PC-9 (cell line): ENCODE data around the gene DLX4. TPM values are rescaled to one million over a fixed set of nuclear protein-coding genes. Genes with fewer than 3 reads are reported as not detected.

Source experiments
- BruUV-seq: library from RNA; stranded (reverse); fragments of 400-500 nt; replicated peaks from 2 replicates; lab custom pipeline; 2021; lab: Mats Ljungman, UMichigan
- CTCF ChIA-PET: fragments of 300-600 bp; sonication (Branson Sonifier 250); formaldehyde crosslinking; loops from one replicate; lab custom pipeline; 2022; ENCODE audit warnings: antibody characterized with exemption; lab: Charles Lee
- POLR2A ChIA-PET: fragments of 300-600 bp; sonication (Branson Sonifier 250); formaldehyde crosslinking; loops from one replicate; lab custom pipeline; 2022; ENCODE audit warnings: antibody characterized with exemption; ENCODE audit not compliant: unreplicated experiment; lab: Charles Lee
- DNase-seq, 2 experiments: peaks; one replicate each; pipeline versions ENCODE4 v3.0.0 to v3.0.0-alpha.2; 2015 to 2022; ENCODE audit warnings: mixed read lengths in 1 of 2
- H2AFZ ChIP-seq: fragments of 200-600 bp; sonication (generic); 2 replicates; pipeline ENCODE4 v1.8.1; 2017; ENCODE audit warnings: antibody characterized with exemption
- H3F3A ChIP-seq: fragments of 200-600 bp; sonication (generic); 2 replicates; pipeline ENCODE4 v1.8.1; 2017; ENCODE audit warnings: antibody characterized with exemption, mild to moderate bottlenecking, low read depth; ENCODE audit not compliant: insufficient read depth
- H3K27ac ChIP-seq: fragments of 200-600 bp; sonication (generic); 2 replicates; pipeline ENCODE4 v1.6.1; 2016; ENCODE audit warnings: mixed run types
- H3K27me3 ChIP-seq: fragments of 200-600 bp; sonication (generic); 2 replicates; pipeline ENCODE4 v1.6.1; 2016; ENCODE audit warnings: low read depth, mixed run types; ENCODE audit not compliant: insufficient read depth
- H3K36me3 ChIP-seq: fragments of 200-600 bp; sonication (generic); 2 replicates; pipeline ENCODE4 v1.6.1; 2016; ENCODE audit warnings: low read depth, mixed run types
- H3K4me1 ChIP-seq: fragments of 200-600 bp; sonication (generic); replicated peaks from 2 replicates; pipeline ENCODE4 v1.6.1; 2016; ENCODE audit warnings: mixed run types; ENCODE audit not compliant: insufficient read depth
- H3K4me2 ChIP-seq: fragments of 200-600 bp; sonication (generic); 2 replicates; pipeline ENCODE4 v1.6.1; 2017; ENCODE audit warnings: mixed run types
- H3K4me3 ChIP-seq: fragments of 200-600 bp; sonication (generic); 2 replicates; pipeline ENCODE4 v1.6.1; 2016; ENCODE audit warnings: mixed run types
- H3K79me2 ChIP-seq: fragments of 200-600 bp; sonication (generic); 2 replicates; pipeline ENCODE4 v1.6.1; 2017; ENCODE audit warnings: low read depth, mixed run types
- H3K9me2 ChIP-seq: fragments of 200-600 bp; sonication (generic); 2 replicates; pipeline ENCODE4 v1.8.1; 2017; ENCODE audit warnings: mild to moderate bottlenecking; ENCODE audit not compliant: insufficient read depth
- H3K9me3 ChIP-seq: fragments of 200-600 bp; sonication (generic); 2 replicates; pipeline ENCODE4 v1.8.1; 2016; ENCODE audit warnings: low read depth; ENCODE audit not compliant: insufficient read depth
- H4K20me1 ChIP-seq: fragments of 200-600 bp; sonication (generic); 2 replicates; pipeline ENCODE4 v1.8.1; 2017; ENCODE audit not compliant: insufficient read depth
- EZH2 ChIP-seq: fragments of 200-600 bp; sonication (generic); IDR thresholded peaks from 2 replicates; pipeline ENCODE4 v1.8.0; 2017; ENCODE audit warnings: antibody characterized with exemption, low read depth
- intact Hi-C: fragments of 100-400 bp; cut with micrococcal nuclease; formaldehyde crosslinking; loops from one replicate; pipeline ENCODE4 v1.10.0; 2022; ENCODE audit not compliant: unreplicated experiment
- total RNA-seq: library from RNA; stranded (reverse); gene quantifications from 2 replicates; pipeline ENCODE4 v1.2.3, GENCODE V29; 2021
- TF ChIP-seq, protein P1 (sequence below): fragments of 200-600 bp; sonication (generic); conservative IDR thresholded peaks from 2 replicates; pipeline ENCODE4 v1.6.1; 2017; ENCODE audit warnings: mixed run types, antibody characterized with exemption, mild to moderate bottlenecking, moderate library complexity

The DLX4 gene
- total RNA-seq, 1 experiment from 2014 or later, result 8.8 TPM

DNA sequence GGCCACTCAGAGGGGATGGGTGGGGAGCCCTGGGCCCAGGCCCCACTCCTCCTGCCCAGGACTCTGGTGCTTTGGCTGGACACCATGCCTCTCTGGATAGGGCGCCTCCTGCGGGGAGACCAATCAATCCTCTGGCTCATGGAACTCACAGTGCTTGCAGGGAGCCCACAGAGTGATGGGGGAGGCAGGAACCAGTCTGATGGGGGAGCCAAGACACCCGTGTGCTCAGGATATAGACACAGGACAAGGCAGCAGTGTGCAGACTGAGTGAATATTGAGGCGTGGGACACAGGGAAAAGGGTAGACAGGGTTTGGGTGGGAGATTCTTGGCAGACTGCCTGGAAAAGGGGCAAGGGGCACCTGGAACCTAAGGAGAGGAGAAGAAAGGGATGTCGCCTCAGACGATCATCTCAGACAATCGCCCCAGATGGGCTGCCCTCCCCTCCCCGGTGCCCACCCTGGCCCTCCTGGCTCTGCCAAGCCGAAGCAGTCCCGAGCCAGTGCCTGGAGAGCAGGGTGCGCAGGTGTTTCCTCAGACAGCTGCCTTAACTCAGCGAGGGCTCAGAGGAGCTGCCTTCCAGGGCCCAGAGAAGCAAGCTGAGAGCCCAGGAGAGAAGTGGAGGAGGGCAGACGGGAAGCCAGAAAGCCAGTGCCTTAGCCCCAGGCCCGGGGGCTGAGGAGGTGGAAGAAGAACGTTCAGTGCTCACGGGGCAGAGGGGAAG, 37.4 kb upstream of the DLX4 start:
- Histone ChIP-seq H3K27me3 (0 out of 2 replicates have a peak, but pooled peaks cover 3% of the 10 kb centered on the region), H3K36me3 (no peaks in the 10 kb centered on the region), H3K27ac (no peak overlapping the region), H3K4me1 (0 out of 2 replicates have a peak, but pooled peaks cover 15% of the 10 kb centered on the region), H3K79me2 (no peaks in the 10 kb centered on the region), H4K20me1 (no peaks in the 10 kb centered on the region), H3F3A (peaks cover 11% of the 10 kb centered on the region; the same call in 1 of the 2 replicates), H3K9me3 (no peaks in the 10 kb centered on the region), H3K4me3 (no peak overlapping the region), H3K4me2 (no peak overlapping the region), H2AFZ (no peak overlapping the region), H3K9me2 (no peaks in the 10 kb centered on the region)
- CTCF ChIA-PET, result interaction anchor here (0.7 kb wide), 1 partner anchor 14 kb away, joined by 4 read pairs; no protein-coding TSS in a partner anchor
- POLR2A ChIA-PET, result no interaction called here
- intact Hi-C loops, result no loop called here
- no peak for DNase-seq
- TF ChIP-seq, protein P1, sequence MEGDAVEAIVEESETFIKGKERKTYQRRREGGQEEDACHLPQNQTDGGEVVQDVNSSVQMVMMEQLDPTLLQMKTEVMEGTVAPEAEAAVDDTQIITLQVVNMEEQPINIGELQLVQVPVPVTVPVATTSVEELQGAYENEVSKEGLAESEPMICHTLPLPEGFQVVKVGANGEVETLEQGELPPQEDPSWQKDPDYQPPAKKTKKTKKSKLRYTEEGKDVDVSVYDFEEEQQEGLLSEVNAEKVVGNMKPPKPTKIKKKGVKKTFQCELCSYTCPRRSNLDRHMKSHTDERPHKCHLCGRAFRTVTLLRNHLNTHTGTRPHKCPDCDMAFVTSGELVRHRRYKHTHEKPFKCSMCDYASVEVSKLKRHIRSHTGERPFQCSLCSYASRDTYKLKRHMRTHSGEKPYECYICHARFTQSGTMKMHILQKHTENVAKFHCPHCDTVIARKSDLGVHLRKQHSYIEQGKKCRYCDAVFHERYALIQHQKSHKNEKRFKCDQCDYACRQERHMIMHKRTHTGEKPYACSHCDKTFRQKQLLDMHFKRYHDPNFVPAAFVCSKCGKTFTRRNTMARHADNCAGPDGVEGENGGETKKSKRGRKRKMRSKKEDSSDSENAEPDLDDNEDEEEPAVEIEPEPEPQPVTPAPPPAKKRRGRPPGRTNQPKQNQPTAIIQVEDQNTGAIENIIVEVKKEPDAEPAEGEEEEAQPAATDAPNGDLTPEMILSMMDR, result no peak
- no peak for TF ChIP-seq EZH2
- BruUV-seq, result no TSS peak

DNA sequence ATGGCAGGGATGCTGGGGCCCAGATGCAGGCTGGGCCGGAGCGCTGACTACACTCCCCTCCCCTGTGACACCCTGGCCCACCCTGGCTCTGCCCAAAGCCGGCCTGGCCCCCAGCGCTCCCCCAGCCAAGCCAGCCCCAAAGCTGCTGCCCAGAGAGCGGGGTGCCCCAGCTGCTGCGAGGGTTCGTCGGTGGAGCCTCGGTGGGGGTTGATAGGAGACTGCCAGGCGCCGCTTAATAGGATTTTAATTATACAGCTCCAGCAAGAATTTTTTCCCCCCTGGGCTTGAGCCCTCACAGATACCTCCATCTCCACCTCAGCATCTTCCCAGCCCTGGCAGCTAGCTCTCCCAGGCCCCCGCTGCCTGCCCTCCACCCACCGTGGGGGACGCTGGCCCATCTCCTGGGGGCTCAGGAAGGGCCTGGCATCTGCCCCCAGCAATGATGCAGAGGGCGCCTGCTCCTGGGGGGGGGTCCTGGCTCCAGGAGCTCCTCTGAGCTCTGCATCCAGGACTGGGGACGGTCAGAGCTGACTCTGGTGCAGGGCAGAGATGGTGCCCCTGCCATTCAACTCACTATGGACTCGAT, 36.8 kb upstream of the DLX4 start:
- POLR2A ChIA-PET, result no interaction called here
- Histone ChIP-seq H3K79me2 (no peaks in the 10 kb centered on the region), H3K4me3 (no peak overlapping the region), H3F3A (peaks cover 15% of the 10 kb centered on the region; the same call in 1 of the 2 replicates), H3K36me3 (no peaks in the 10 kb centered on the region), H3K9me2 (no peaks in the 10 kb centered on the region), H4K20me1 (no peaks in the 10 kb centered on the region), H3K4me1 (0 out of 2 replicates have a peak, but pooled peaks cover 15% of the 10 kb centered on the region), H2AFZ (no peak overlapping the region), H3K9me3 (no peaks in the 10 kb centered on the region), H3K4me2 (no peak overlapping the region), H3K27me3 (0 out of 2 replicates have a peak, but pooled peaks cover 3% of the 10 kb centered on the region), H3K27ac (no peak overlapping the region)
- CTCF ChIA-PET, result interaction anchor here (0.7 kb wide), 1 partner anchor 13 kb away, joined by 4 read pairs; no protein-coding TSS in a partner anchor
- intact Hi-C loops, result no loop called here
- no TSS peak for BruUV-seq
- TF ChIP-seq, protein P1, result no peak
- TF ChIP-seq EZH2, result no peak
- DNase-seq, result no peak

DNA sequence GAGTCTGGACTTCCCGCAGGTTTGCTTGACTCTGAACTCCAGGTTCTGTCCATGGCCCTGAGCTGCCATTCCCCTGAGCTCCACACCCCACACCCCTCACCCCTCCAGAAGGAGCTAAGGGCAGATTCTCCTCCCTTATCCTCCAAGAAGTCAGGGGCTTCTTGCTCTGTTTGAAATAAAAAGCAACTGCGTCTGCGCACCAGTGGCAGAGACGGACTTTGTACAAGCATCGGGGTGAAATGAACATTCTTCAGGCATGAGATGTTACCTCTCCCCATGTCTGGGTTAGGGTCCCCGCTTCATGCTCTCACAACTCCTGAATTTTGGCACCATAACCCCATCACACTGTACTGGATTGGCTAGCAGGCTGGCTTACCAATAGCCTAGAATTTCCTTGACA, 36.1 kb upstream of the DLX4 start:
- H3K27ac ChIP-seq, result no peak overlapping the region
- H3F3A ChIP-seq, result peaks cover 14% of the 10 kb centered on the region; the same call in 1 of the 2 replicates
- no peak overlapping the region for H3K4me3 ChIP-seq
- no peak overlapping the region for H3K4me2 ChIP-seq
- H3K9me2 ChIP-seq, result no peaks in the 10 kb centered on the region
- BruUV-seq, result no TSS peak
- H3K36me3 ChIP-seq, result no peaks in the 10 kb centered on the region
- no peak overlapping the region for H2AFZ ChIP-seq
- H3K9me3 ChIP-seq, result no peaks in the 10 kb centered on the region
- H3K79me2 ChIP-seq, result no peaks in the 10 kb centered on the region
- POLR2A ChIA-PET, result no interaction called here
- no peaks in the 10 kb centered on the region for H4K20me1 ChIP-seq
- intact Hi-C loops, result no loop called here
- no peak for DNase-seq
- CTCF ChIA-PET, result no interaction called here
- H3K4me1 ChIP-seq, result 0 out of 2 replicates have a peak, but pooled peaks cover 15% of the 10 kb centered on the region
- no peak for TF ChIP-seq EZH2
- TF ChIP-seq, protein P1, result no peak
- 0 out of 2 replicates have a peak, but pooled peaks cover 3% of the 10 kb centered on the region for H3K27me3 ChIP-seq
